ENCODE measurements around the gene FSTL4. TPM values are rescaled to one million over a fixed set of nuclear protein-coding genes. Genes with fewer than 3 reads are reported as not detected.
A peak's percentile ranks its signal among the peaks of the same experiment; 100 is the strongest.

The FSTL4 gene
- total RNA-seq, 1 experiment from 2014 or later, result not detected

DNA sequence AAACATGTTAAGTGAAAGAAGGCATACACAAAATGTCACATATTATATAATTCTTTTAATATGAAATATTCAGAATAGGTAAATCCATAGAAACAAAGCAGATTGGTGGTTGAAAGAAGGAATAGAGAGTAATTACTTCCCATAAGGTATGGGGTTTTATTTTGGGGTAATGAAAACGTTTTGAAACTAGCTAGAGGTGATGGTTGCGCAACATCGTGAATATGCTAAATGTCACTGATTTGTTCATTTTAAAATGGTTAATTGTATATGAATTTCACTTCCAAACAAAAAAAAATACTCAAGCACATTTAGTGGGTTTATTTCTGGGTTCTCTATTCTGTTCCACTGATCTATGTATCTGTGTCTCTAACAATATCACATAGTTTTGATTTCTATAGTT is 12.0 kb upstream of the FSTL4 start:
- Histone ChIP-seq H3K4me2 (no peak overlapping the region), H3K9me2 (ENCODE audit: insufficient read depth) (peaks cover 5% of the 10 kb centered on the region; the same call in 1 of the 2 replicates), H3K4me3 (no peak overlapping the region), H3K4me1 (replicated peaks; ENCODE audit: insufficient read depth) (no peaks in the 10 kb centered on the region), H3K27me3 (ENCODE audit: insufficient read depth, low read depth) (no peaks in the 10 kb centered on the region), H3K36me3 (ENCODE audit: low read depth) (no peaks in the 10 kb centered on the region), H2AFZ (no peak overlapping the region), H3F3A (ENCODE audit: insufficient read depth, low read depth) (no peaks in the 10 kb centered on the region), H3K79me2 (ENCODE audit: low read depth) (no peaks in the 10 kb centered on the region), H3K9me3 (ENCODE audit: insufficient read depth, low read depth) (no peaks in the 10 kb centered on the region), H3K27ac (no peak overlapping the region), H4K20me1 (ENCODE audit: insufficient read depth) (no peaks in the 10 kb centered on the region)
- TF ChIP-seq, protein P1, sequence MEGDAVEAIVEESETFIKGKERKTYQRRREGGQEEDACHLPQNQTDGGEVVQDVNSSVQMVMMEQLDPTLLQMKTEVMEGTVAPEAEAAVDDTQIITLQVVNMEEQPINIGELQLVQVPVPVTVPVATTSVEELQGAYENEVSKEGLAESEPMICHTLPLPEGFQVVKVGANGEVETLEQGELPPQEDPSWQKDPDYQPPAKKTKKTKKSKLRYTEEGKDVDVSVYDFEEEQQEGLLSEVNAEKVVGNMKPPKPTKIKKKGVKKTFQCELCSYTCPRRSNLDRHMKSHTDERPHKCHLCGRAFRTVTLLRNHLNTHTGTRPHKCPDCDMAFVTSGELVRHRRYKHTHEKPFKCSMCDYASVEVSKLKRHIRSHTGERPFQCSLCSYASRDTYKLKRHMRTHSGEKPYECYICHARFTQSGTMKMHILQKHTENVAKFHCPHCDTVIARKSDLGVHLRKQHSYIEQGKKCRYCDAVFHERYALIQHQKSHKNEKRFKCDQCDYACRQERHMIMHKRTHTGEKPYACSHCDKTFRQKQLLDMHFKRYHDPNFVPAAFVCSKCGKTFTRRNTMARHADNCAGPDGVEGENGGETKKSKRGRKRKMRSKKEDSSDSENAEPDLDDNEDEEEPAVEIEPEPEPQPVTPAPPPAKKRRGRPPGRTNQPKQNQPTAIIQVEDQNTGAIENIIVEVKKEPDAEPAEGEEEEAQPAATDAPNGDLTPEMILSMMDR (conservative IDR thresholded peaks at IDR 0.05), result no peak
- TF ChIP-seq EZH2 (IDR thresholded peaks at IDR 0.05; ENCODE audit: low read depth), result no peak
- DNase-seq, result no peak
- intact Hi-C loops (cut with micrococcal nuclease; ENCODE audit: unreplicated experiment), result no loop called here
- ChIA-PET POLR2A (ENCODE audit: unreplicated experiment) (no interaction called here), CTCF (no interaction called here)
- no TSS peak for BruUV-seq (replicated peaks)

DNA sequence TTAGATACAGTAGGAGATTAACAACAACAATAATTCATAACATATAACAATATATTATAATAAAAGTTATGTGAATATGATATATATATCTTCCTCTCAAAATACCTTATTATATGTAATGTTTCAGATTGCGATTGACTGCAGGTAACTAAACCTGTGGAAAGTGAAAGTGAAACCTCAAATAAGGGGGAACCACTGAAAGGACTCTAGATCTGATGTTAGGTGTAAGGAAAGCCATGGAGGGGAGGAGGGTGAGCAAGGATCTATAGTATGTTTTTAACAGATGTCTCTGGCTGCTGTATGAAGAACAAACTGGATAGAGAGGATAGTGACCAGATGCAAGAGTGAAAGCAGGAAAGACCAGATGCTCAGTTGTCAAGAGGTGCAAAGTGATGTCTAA is 5.8 kb upstream of the FSTL4 start:
- no peak overlapping the region for H3K27ac ChIP-seq
- intact Hi-C loops (cut with micrococcal nuclease; ENCODE audit: unreplicated experiment), result no loop called here
- ChIA-PET CTCF (no interaction called here), POLR2A (ENCODE audit: unreplicated experiment) (no interaction called here)
- H3F3A ChIP-seq (ENCODE audit: insufficient read depth, low read depth), result no peaks in the 10 kb centered on the region
- no peaks in the 10 kb centered on the region for H3K79me2 ChIP-seq (ENCODE audit: low read depth)
- no peak overlapping the region for H3K4me3 ChIP-seq
- no peaks in the 10 kb centered on the region for H3K9me2 ChIP-seq (ENCODE audit: insufficient read depth)
- H2AFZ ChIP-seq, result 0 out of 2 replicates have a peak overlapping the region, but pooled peaks have one; percentile 33
- no peaks in the 10 kb centered on the region for H3K4me1 ChIP-seq (replicated peaks; ENCODE audit: insufficient read depth)
- no peaks in the 10 kb centered on the region for H4K20me1 ChIP-seq (ENCODE audit: insufficient read depth)
- no peak for TF ChIP-seq EZH2 (IDR thresholded peaks at IDR 0.05; ENCODE audit: low read depth)
- TF ChIP-seq, protein P1 (conservative IDR thresholded peaks at IDR 0.05), result no peak
- peak overlapping the region; percentile 32; the same call in 1 of the 2 replicates for H3K4me2 ChIP-seq
- H3K27me3 ChIP-seq (ENCODE audit: insufficient read depth, low read depth), result no peaks in the 10 kb centered on the region
- H3K9me3 ChIP-seq (ENCODE audit: insufficient read depth, low read depth), result no peaks in the 10 kb centered on the region
- no TSS peak for BruUV-seq (replicated peaks)
- no peaks in the 10 kb centered on the region for H3K36me3 ChIP-seq (ENCODE audit: low read depth)
- no peak for DNase-seq

DNA sequence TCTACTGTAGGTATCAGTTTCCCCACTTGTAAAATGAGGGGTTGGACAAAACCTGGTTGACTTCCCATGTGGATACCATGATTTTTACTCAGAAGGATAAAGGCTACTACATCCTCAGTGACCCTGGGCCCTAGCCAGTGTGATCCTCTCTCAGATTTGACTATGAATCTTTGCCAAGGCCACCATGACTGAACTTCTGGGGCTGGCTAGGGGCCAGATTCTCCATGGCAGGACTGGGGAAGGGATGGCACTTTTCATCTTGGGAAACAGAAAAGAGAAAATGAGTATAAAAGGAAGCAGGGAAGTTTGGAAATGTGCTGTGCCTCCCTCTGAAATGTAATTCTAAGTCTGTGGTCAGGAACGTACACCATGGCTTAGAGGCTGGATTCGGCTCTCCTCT is 1.4 kb upstream of the FSTL4 start:
- H3F3A ChIP-seq (ENCODE audit: insufficient read depth, low read depth), result no peaks in the 10 kb centered on the region
- H2AFZ ChIP-seq, result no peak overlapping the region
- no peaks in the 10 kb centered on the region for H4K20me1 ChIP-seq (ENCODE audit: insufficient read depth)
- H3K9me2 ChIP-seq (ENCODE audit: insufficient read depth), result no peaks in the 10 kb centered on the region
- H3K79me2 ChIP-seq (ENCODE audit: low read depth), result no peaks in the 10 kb centered on the region
- ChIA-PET CTCF (no interaction called here), POLR2A (ENCODE audit: unreplicated experiment) (no interaction called here)
- no TSS peak for BruUV-seq (replicated peaks)
- H3K4me1 ChIP-seq (replicated peaks; ENCODE audit: insufficient read depth), result no peaks in the 10 kb centered on the region
- no peak for DNase-seq
- H3K36me3 ChIP-seq (ENCODE audit: low read depth), result no peaks in the 10 kb centered on the region
- H3K27ac ChIP-seq, result no peak overlapping the region
- H3K9me3 ChIP-seq (ENCODE audit: insufficient read depth, low read depth), result no peaks in the 10 kb centered on the region
- no peak overlapping the region for H3K4me3 ChIP-seq
- intact Hi-C loops (cut with micrococcal nuclease; ENCODE audit: unreplicated experiment), result no loop called here
- no peaks in the 10 kb centered on the region for H3K27me3 ChIP-seq (ENCODE audit: insufficient read depth, low read depth)
- H3K4me2 ChIP-seq, result no peak overlapping the region
- TF ChIP-seq EZH2 (IDR thresholded peaks at IDR 0.05; ENCODE audit: low read depth), result no peak
- TF ChIP-seq, protein P1 (conservative IDR thresholded peaks at IDR 0.05), result no peak
